Measurements from ENCODE around the gene PDE7B. TPM values are rescaled to one million over a fixed set of nuclear protein-coding genes. Genes with fewer than 3 reads are reported as not detected.
A peak's percentile ranks its signal among the peaks of the same experiment; 100 is the strongest.

The PDE7B gene
- total and polyA plus RNA-seq, 5 experiments from 2014 or later, result 0.12 to 0.49 (median 0.39) TPM

DNA sequence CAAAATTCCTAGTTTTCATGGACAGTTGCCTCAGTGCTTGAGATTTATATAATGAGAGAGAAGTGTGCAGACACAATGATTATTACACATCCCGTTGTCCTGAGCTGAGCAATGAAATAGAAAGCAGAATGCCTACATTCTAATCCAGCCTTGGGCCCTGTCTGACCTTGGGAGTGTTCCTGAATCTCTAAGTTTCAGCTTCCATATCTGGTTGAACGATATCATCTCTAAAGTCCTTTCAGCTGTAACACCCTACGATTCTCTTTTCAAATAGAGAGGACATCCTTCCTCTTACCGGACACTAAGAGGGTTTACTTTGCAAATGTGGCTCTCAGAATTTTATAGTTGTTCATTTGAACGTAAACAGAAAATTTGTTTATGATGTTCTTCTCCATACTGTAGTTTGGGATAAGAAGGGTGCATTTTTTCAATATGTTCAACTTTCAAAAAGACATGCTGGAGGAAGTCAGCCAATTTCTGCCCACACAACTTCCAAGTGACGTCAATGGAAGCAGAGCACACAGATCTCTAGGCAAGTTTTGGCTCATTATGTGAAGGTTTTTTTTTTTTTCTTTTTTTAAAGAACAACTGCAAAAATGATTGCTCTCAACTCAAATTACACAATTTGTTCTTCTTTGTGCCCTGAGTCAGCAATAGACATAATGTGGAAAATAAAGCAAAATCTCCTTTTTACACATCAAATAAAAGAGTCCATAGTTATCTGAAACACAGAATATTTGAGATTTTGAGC lies 50.4 kb downstream of the PDE7B start:
- Mint-ChIP-seq H3K27me3 (no peaks in the 10 kb centered on the region), H3K9me3 (peaks cover 0 to 4% (median 2%) of the 10 kb centered on the region in 9 donors), H3K27ac (peak overlapping the region in 2 of 10 donors; percentile 3 to 64), H3K36me3 (peaks cover 0 to 1% (median 0%) of the 10 kb centered on the region in 3 donors), H3K4me3 (peak overlapping the region in 2 of 10 donors; percentile 3 to 48), H3K4me1 (peaks cover under 1 to 18% (median 6%) of the 10 kb centered on the region in 4 donors)
- DNase-seq (peak in 4 of 10 donors; percentile 3 to 47 (median 25)), ATAC-seq (peak; percentile 41 to 52)
- POLR2A ChIA-PET, result no interaction called here

DNA sequence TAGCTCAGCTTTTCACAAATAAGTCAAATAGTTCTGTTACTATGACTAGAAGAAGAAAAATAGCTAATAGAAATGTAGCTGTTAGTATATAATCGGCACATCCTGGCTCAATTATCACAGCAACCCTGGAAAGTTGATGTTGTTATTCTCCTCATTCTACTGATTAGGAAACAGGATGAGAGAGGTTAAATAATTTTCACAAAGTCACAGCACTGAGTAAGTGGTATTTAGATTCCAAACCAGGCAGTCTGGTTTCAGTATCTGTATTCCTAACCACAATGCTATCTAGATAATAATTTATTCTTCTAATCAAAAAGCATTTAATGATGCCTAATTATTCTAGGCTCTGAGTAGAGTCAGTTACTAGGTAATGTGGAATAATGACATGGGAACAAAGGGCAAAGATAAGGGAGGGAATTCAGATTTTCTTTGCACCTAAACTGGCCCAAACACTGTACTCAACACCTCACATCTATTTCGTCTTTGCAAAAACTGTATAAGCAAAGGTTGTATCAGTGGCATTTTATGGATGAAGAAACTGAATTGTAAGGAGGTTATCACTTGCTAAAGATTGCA lies 51.3 kb downstream of the PDE7B start:
- DNase-seq (no peak), ATAC-seq (no peak)
- Mint-ChIP-seq H3K4me1 (peaks cover 0 to 14% (median 2%) of the 10 kb centered on the region in 4 donors), H3K27me3 (no peaks in the 10 kb centered on the region), H3K36me3 (peaks cover 0 to 1% (median 0%) of the 10 kb centered on the region in 3 donors), H3K4me3 (no peak overlapping the region), H3K9me3 (peaks cover 0 to 4% (median 2%) of the 10 kb centered on the region in 9 donors), H3K27ac (no peak overlapping the region)
- POLR2A ChIA-PET, result no interaction called here

DNA sequence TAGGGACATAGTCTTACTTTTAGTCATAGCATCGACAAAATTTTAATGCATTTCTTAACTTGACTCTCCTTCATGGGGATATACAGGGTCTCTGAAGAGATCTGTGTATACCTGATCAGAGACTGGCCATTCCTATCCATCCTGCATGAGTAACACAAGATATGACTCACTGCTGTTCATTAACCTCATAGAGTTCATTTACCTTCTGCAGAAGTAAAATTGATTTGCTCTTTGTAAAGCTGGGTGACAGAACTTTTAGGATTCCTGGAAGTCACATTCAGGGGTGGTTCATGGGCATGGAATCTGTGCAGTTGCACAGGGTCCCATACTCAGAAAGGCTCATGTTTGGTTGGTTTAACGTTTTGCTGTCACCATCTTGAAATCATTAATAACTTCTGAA lies 53.2 kb downstream of the PDE7B start:
- Mint-ChIP-seq H3K4me3 (no peak overlapping the region), H3K36me3 (no peaks in the 10 kb centered on the region), H3K9me3 (no peaks in the 10 kb centered on the region), H3K4me1 (peaks cover 1 to 15% (median 4%) of the 10 kb centered on the region in 4 donors), H3K27me3 (no peaks in the 10 kb centered on the region), H3K27ac (no peak overlapping the region)
- POLR2A ChIA-PET, result no interaction called here
- DNase-seq, result no peak
- no peak for ATAC-seq

DNA sequence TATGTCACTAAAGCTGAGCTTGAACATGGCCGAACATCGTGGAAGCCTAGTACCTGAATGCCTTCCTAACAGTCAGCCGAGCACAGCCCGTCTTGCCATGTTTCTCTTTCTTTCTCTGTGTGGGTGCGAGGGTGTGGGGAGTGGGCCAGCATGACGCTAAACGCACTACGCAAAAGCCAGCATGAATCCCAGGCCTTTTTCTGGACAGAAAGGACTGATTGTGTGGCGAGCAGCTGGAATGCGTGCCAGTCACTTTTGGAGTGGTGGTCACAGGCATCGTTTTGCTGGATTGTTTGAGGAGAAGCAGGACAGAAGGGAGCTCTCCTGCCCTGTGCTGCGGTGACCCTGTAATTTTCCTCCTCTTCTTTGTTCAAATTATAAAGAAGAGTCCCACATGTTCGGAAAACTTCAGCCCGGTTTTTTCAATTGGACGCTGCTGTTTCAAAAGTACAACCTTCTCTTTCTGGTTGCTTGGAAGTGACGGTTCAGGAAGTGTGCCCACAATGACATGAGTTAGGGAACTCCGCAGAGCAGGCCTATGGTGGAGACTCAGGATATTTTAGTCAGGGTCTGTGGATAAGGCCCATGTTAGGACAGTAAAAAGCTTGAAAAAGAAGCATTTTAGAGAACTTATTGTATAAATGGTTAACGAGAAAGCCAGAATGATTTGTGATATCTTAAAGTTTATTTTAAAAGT lies 54.3 kb downstream of the PDE7B start:
- Mint-ChIP-seq H3K4me3 (no peak overlapping the region), H3K9me3 (no peaks in the 10 kb centered on the region), H3K4me1 (peaks cover 3 to 13% (median 6%) of the 10 kb centered on the region in 4 donors), H3K27ac (peak overlapping the region in 1 of 10 donors; percentile 27), H3K27me3 (no peaks in the 10 kb centered on the region), H3K36me3 (no peaks in the 10 kb centered on the region)
- ATAC-seq (no peak), DNase-seq (no peak)
- POLR2A ChIA-PET, result no interaction called here

DNA sequence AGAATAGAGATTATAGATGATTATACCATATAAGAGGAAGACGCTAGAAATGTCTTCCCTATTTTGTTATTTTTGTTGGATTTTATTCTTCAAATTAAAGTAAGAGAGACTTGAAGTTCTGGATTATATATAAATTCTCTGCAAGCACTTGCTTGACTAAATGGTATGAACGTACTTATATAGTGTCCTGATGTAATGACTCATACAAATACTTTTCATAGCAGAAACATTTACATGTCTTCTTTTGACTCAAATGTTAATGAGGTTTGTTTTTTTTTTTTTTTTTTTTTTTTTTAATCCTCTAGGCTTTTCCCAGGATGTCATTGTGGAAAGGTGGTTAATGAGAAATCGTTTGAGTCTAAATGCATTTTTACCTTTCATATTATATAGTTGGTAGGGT lies 55.0 kb downstream of the PDE7B start:
- H3K27me3 Mint-ChIP-seq, result no peaks in the 10 kb centered on the region
- peaks cover 3 to 13% (median 6%) of the 10 kb centered on the region in 4 donors for H3K4me1 Mint-ChIP-seq
- ATAC-seq (no peak), DNase-seq (no peak)
- H3K9me3 Mint-ChIP-seq, result no peaks in the 10 kb centered on the region
- POLR2A ChIA-PET, result interaction anchor here (0.6 kb wide), 1 partner anchor 337 kb away, joined by 3 read pairs; no protein-coding TSS in a partner anchor
- H3K27ac Mint-ChIP-seq, result no peak overlapping the region
- no peak overlapping the region for H3K4me3 Mint-ChIP-seq
- H3K36me3 Mint-ChIP-seq, result no peaks in the 10 kb centered on the region

DNA sequence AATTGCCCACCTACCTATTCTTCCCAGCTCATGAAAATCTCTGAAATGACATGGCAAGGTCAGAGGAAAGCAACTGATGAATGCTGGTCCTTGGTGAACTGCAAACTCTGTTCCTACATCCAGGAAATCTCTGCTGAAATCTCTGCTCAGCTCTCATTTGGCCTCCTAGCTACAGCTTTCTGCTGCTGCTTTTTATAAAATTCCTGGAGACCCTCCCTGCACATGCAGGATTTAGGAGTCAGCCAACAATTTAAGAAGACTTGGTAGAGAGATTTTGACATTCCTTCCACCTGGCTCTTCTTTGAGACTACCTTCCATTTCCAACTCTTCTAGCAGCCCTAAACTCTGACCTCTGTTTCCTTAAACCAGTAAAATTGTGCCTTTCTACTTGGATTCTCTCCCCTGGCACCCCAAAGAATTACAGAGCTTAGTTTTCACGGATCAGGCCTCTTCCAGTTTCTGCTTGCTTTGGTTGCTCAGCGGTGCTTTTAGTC lies 55.5 kb downstream of the PDE7B start:
- POLR2A ChIA-PET, result interaction anchor here (0.6 kb wide), 1 partner anchor 336 kb away, joined by 3 read pairs; no protein-coding TSS in a partner anchor
- ATAC-seq (no peak), DNase-seq (no peak)
- Mint-ChIP-seq H3K27ac (peak overlapping the region in 2 of 10 donors; percentile 7 to 14), H3K27me3 (no peaks in the 10 kb centered on the region), H3K4me3 (no peak overlapping the region), H3K9me3 (no peaks in the 10 kb centered on the region), H3K4me1 (peaks cover 3 to 10% (median 5%) of the 10 kb centered on the region in 4 donors), H3K36me3 (no peaks in the 10 kb centered on the region)

DNA sequence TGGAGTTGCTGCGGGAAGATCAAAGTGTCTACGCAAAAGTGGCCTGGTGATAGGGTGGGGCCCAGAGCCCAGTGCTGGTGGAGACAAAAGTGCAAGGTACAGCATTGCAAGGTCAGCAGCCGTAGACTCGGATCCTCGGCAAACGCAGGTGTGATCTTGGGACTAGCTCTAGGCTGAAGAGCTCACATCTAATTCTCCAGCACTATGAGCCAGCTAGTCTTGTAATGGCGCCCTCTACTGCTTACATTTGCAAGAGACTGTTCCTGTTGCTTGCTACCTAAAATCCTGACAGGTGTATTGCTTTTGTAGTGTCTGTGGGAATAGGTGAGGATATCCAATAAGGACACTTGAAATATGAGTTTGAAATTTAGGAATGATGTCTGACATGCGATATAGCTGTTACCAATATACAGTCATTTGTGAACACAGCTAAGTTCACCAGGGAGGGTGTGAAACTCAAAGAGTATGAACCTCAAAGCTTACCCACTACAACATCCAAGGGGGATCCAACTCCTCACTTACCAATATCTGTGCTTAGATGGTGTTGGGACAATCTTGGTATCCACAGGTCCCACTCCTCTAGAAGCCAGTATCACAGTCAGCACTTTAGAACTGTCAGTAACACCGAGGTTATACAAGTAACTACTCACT lies 58.4 kb downstream of the PDE7B start:
- POLR2A ChIA-PET, result interaction anchor here (0.5 to 1.4 kb wide), 2 partner anchors 29 to 58 kb away, joined by 3 to 4 read pairs; no protein-coding TSS in a partner anchor
- DNase-seq (peak; percentile 8 to 84 (median 62)), ATAC-seq (peak; percentile 84 to 96)
- Mint-ChIP-seq H3K27me3 (no peaks in the 10 kb centered on the region), H3K4me1 (peaks cover 2 to 6% (median 3%) of the 10 kb centered on the region in 4 donors), H3K9me3 (no peaks in the 10 kb centered on the region), H3K36me3 (no peaks in the 10 kb centered on the region), H3K4me3 (peak overlapping the region in 3 of 10 donors; percentile 31 to 61 (median 58)), H3K27ac (peak overlapping the region in 2 of 10 donors; percentile 15 to 37)

DNA sequence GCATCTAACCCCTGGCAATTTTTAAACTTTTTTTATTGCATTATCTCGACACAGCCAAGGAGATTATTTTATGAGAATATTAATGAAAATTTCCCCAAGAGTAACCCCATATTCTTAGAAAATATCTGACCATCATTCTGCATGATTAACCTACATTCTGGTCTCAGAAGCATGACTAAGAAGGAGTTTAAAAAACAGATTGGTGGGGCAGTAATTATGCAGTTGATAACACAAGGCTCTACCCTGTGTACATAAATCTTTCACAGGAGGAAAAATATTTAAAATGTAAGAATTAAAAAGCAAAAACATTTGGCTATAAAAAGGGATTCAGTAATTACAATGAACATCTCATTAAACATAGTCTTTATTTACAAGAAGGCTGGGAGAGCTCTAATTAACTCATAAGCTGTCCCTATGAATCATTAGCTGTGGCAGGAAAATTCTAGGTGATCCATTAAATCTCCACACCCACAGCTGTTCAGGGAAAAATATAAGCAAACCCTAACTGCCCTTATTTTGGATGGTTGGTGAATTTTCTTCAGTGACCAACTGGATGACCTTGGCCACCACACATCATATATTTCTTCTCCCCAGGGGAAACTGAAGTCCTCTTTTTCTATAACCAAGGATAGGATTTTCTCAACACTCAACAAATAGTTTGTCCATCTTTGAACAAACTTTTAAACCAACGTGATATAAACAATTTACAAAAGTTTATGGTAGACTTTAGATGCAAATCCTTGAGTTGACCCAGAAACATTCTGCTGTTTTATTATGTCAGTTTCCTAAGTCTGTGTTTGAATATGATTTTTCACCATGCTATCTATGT lies 59.5 kb downstream of the PDE7B start:
- H3K27me3 Mint-ChIP-seq, result no peaks in the 10 kb centered on the region
- no peaks in the 10 kb centered on the region for H3K36me3 Mint-ChIP-seq
- H3K4me3 Mint-ChIP-seq, result no peak overlapping the region
- ATAC-seq, result no peak
- no peak overlapping the region for H3K27ac Mint-ChIP-seq
- DNase-seq, result no peak
- H3K4me1 Mint-ChIP-seq, result peaks cover 2 to 6% (median 3%) of the 10 kb centered on the region in 4 donors
- POLR2A ChIA-PET, result no interaction called here
- no peaks in the 10 kb centered on the region for H3K9me3 Mint-ChIP-seq

DNA sequence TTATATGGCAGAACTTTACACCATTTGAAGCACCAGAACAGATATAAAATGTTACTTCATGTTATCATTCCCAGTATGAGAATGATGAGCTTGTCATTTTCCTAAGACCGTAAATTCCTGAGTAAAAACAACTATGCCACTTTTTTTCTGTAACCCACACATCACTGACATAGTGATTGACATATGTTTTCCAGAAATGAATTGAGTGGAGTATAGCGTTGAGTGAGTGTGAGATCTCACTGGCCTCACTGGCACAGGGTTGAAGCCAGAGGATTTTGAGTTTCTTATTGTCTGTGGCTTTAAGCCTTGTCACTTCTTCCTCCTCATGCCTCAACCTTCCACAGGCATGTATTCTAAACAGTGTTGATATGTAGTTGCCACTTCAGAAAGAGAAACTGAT lies 62.3 kb downstream of the PDE7B start:
- H3K4me1 Mint-ChIP-seq, result peaks cover 2 to 6% (median 3%) of the 10 kb centered on the region in 4 donors
- POLR2A ChIA-PET, result no interaction called here

DNA sequence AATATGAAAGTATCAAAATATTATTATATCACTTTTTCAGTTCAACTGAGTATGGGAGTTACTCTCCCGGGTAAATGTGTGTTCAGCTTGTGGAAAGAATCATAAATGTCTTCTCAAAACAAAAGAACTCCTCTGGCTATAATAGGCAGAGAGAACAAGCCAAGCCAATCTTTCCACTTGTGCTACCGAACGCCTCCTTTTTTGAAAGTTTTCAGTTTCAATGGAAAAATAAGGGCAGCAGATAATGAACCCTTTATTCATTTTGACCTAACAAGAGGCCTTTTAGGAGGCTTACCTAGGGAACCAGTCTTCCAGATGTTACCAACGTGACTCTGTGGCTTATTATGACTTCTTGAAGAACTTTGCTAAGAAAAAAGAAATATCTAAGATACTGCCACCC lies 67.5 kb downstream of the PDE7B start:
- DNase-seq (no peak), ATAC-seq (no peak)
- no peak overlapping the region for H3K27ac Mint-ChIP-seq
- H3K4me1 Mint-ChIP-seq, result no peaks in the 10 kb centered on the region
- H3K9me3 Mint-ChIP-seq, result no peaks in the 10 kb centered on the region
- POLR2A ChIA-PET, result no interaction called here
- peaks cover 0 to 5% (median 0%) of the 10 kb centered on the region in 5 donors for H3K27me3 Mint-ChIP-seq
- H3K4me3 Mint-ChIP-seq, result no peak overlapping the region
- no peaks in the 10 kb centered on the region for H3K36me3 Mint-ChIP-seq

More for the DNA sequence above, 62.3 kb downstream of the PDE7B start:
- no peak overlapping the region for H3K4me3 Mint-ChIP-seq
- H3K27me3 Mint-ChIP-seq, result peaks cover 0 to 2% (median 0%) of the 10 kb centered on the region in 5 donors
- ATAC-seq (no peak), DNase-seq (no peak)
- no peak overlapping the region for H3K27ac Mint-ChIP-seq
- H3K9me3 Mint-ChIP-seq, result no peaks in the 10 kb centered on the region
- no peaks in the 10 kb centered on the region for H3K36me3 Mint-ChIP-seq

DNA sequence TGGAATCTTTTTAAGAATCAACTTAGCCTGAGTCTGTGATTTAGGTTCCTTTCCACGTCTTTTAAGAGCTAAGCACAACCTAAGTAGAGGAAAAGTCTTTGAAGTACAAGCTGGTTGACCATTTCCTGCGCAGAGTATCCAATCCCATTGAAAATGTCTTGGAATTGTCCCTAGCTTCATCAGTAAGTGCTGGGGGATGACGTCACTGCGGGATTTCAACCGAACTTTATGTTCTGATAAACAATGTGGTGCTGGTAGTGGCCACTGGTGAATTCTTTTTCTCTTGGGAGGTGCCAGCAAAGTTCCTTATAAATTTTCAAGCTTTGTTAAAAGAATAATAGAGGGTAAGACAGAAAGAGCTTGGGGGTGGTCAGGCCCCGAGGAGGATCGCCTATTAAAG lies 69.2 kb downstream of the PDE7B start:
- ATAC-seq (no peak), DNase-seq (no peak)
- POLR2A ChIA-PET, result no interaction called here
- Mint-ChIP-seq H3K4me3 (no peak overlapping the region), H3K27ac (no peak overlapping the region), H3K9me3 (no peaks in the 10 kb centered on the region), H3K27me3 (peaks cover 0 to 5% (median 0%) of the 10 kb centered on the region in 5 donors), H3K4me1 (no peaks in the 10 kb centered on the region), H3K36me3 (no peaks in the 10 kb centered on the region)

DNA sequence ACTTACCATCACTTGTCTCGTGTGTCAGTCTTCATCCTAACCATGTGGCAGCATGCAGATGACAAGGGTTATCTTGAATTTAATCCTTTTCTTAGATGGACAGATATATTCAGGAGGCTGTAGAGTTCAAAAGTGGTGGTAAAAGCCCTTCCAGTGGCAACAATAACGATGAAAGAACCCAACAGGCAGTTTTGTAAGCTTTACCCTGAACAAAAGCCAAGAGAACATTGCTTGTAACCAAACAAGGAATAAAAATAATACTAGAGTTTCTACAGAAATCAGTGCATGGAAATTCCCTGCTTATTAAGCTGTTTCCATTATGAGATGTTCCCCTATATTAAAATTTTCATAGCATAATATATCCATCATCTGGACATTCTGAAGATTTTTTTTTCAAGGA lies 69.7 kb downstream of the PDE7B start:
- Mint-ChIP-seq H3K9me3 (no peaks in the 10 kb centered on the region), H3K36me3 (no peaks in the 10 kb centered on the region), H3K4me1 (no peaks in the 10 kb centered on the region), H3K27ac (no peak overlapping the region), H3K4me3 (no peak overlapping the region), H3K27me3 (peaks cover 0 to 5% (median 0%) of the 10 kb centered on the region in 5 donors)
- DNase-seq (no peak), ATAC-seq (no peak)
- POLR2A ChIA-PET, result no interaction called here

Data from naive thymus-derived CD8-positive, alpha-beta T cell (primary cell).